Measurements from ENCODE around the gene SYNJ2. TPM values are rescaled to one million over a fixed set of nuclear protein-coding genes. Genes with fewer than 3 reads are reported as not detected.

SYNJ2 gene
- total RNA-seq, 2 experiments from 2014 or later, result 42.4 to 42.7 TPM

DNA sequence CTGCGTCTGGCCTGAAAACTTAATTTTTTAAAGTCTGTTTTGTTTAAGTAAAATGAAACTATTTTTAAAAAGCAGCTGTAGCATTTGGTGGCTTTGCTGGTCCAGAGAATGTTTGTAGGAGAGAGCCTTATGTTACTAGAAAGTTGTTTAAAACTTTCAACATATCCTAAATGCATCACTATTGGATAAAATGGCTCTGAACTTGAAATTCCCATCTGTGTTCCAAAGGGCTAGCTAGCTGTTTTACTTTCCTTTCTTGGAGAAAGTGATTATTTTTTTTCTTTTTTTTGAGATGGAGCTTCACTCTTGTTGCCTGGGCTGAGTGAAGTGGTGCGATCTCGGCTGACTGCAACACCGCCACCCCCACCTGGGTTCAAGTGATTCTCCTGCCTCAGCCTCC, 2.5 kb downstream of the SYNJ2 start:
- peaks cover 3% of the 10 kb centered on the region for H3K36me3 Mint-ChIP-seq (ENCODE audit: low read depth)
- no peak for DNase-seq
- H3K27me3 Mint-ChIP-seq (ENCODE audit: low read depth), result no peaks in the 10 kb centered on the region
- H3K27ac Mint-ChIP-seq, result peak overlapping the region; percentile 41
- CTCF ChIA-PET, result interaction anchor here (0.6 to 5.8 kb wide), 12 partner anchors 9 to 228 kb away, joined by 3 to 39 read pairs (median 4); no protein-coding TSS in a partner anchor
- intact Hi-C loops (cut with micrococcal nuclease), result loop anchor here (1.0 to 5.0 kb wide), 2 partner anchors 25 to 183 kb away; partner anchors contain the start of genes GTF2H5 and SERAC1
- H3K9me3 Mint-ChIP-seq, result no peaks in the 10 kb centered on the region
- H3K4me1 Mint-ChIP-seq (ENCODE audit: low read depth), result peaks cover 43% of the 10 kb centered on the region
- H3K4me3 Mint-ChIP-seq, result peak overlapping the region; percentile 46

- Mint-ChIP-seq H3K9me3 (no peaks in the 10 kb centered on the region), H3K27me3 (ENCODE audit: low read depth) (no peaks in the 10 kb centered on the region), H3K27ac (peak overlapping the region; percentile 41), H3K4me3 (peak overlapping the region; percentile 44), H3K4me1 (ENCODE audit: low read depth) (peaks cover 49% of the 10 kb centered on the region), H3K36me3 (ENCODE audit: low read depth) (peaks cover 3% of the 10 kb centered on the region)
- DNase-seq, result peak; percentile 56
- CTCF ChIA-PET, result interaction anchor here (0.6 to 5.8 kb wide), 8 partner anchors 8 to 228 kb away, joined by 3 to 39 read pairs (median 4); no protein-coding TSS in a partner anchor
- intact Hi-C loops (cut with micrococcal nuclease), result loop anchor here (1.0 to 5.0 kb wide), 2 partner anchors 25 to 183 kb away; partner anchors contain the start of genes GTF2H5 and SERAC1
Observed at GRCh38 chr6:157984686-157985225, 3.1 kb downstream of the SYNJ2 start.

DNA sequence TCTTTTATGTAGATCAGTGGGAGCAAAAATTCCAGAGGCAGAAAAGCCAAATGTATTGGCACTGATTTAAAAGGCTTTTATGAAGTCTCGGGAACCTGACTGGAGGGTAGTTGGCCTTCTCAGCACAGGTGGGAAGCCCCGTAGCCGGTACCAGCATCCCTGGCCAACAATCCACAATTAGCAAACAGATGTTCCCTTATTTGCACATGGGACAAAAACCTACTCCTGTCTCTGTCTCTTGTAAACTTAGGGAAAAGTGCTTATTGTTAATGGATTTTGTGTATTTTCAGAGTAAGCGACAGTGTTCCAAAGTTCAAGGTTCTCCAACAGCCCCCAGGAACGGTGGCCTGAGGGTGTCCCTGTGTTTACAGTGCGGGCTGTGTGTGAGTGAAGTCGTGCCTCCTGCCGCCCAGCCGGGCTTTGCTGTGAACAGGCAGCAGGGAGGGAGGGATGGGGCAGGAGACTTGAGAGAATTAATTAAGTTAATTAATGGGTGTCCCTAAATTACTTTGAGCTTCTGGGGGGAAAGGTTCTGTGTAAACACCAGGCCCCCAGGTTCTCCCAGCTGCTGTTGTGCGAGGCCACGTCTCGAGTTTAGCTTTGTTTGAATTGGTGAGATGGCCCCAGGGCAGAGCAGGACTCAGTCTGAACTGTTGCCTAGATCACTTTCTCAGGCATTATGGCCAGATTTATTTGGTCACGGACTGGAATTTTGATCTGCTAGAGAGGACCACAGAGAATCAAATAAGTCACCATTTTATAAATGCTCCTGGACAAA, 3.9 kb downstream of the SYNJ2 start:
- H3K27ac Mint-ChIP-seq, result no peak overlapping the region
- CTCF ChIA-PET, result interaction anchor here (1.7 kb wide), 1 partner anchor 41 kb away, joined by 6 read pairs; no protein-coding TSS in a partner anchor
- H3K9me3 Mint-ChIP-seq, result no peaks in the 10 kb centered on the region
- intact Hi-C loops (cut with micrococcal nuclease), result no loop called here
- H3K36me3 Mint-ChIP-seq (ENCODE audit: low read depth), result peaks cover 3% of the 10 kb centered on the region
- peaks cover 50% of the 10 kb centered on the region for H3K4me1 Mint-ChIP-seq (ENCODE audit: low read depth)
- DNase-seq, result no peak
- H3K4me3 Mint-ChIP-seq, result no peak overlapping the region
- no peaks in the 10 kb centered on the region for H3K27me3 Mint-ChIP-seq (ENCODE audit: low read depth)

DNA sequence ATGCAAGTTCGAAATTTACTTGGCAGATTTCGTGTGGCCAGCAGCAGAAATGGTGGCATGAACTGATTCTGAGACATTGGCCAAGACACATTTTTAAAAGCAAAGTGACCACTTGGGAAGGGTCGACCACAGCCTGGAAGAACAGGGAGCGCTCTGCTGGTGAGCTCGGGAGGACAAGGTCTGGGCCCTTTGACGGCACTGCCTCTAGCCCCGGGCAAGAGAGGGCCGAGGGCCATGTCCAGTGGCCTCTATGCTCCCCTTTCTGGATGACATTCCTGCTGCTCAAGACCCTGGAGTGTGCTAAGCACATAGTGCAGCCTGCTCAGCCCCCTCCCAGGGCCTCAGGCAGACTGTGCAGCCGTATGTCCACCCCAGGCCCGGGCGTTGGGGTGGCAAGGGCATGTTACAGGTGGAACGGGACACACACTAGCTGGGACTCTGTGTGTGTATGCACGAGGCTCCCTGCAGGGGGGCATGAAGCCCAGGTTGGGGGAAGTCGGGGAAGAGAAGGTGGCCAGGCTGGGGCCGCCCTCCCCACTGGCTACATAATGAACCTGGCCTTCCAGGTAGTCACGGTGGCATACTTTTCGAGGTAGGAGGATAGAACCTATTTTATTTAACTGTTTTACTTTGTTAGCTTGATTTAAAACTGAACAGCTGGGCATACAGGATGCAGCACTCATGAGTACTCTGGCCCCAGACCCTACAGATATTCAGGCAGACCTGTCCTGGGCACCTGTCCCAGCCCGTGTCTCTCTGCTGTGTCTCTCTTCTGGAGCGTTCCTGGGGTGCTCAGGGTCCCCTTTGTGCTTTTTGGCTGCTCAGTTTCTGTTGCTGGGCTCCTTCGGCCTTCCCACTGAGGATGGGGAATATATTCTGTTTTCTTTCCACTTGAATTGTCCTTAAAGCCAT, 6.4 kb downstream of the SYNJ2 start:
- no peak overlapping the region for H3K27ac Mint-ChIP-seq

DNA sequence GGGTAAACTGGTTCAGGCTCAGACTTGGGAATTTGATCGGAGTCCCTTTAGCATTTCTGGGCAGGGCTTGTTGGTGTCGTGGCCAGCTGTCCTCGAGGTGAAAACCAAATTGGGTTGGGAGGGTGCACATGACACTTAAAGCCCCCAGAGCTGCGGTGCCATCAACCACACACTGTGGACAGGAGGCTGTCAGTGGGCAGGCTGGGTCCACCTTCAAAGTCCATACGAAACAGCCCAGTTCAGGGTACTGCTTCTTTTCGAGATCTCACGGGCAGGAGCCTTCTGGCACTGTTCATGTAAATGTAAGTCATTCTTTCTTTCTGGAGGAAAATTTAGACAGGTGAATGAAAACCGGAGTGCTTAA, 7.0 kb downstream of the SYNJ2 start:
- Mint-ChIP-seq H3K9me3 (no peaks in the 10 kb centered on the region), H3K27ac (no peak overlapping the region), H3K27me3 (ENCODE audit: low read depth) (no peaks in the 10 kb centered on the region), H3K4me1 (ENCODE audit: low read depth) (peaks cover 62% of the 10 kb centered on the region), H3K4me3 (no peak overlapping the region), H3K36me3 (ENCODE audit: low read depth) (peaks cover 3% of the 10 kb centered on the region)
- DNase-seq, result no peak
- intact Hi-C loops (cut with micrococcal nuclease), result no loop called here
- CTCF ChIA-PET, result interaction anchor here (1.1 kb wide), 1 partner anchor 37 kb away, joined by 3 read pairs; no protein-coding TSS in a partner anchor

More for the DNA sequence above, 6.4 kb downstream of the SYNJ2 start:
- Mint-ChIP-seq H3K9me3 (no peaks in the 10 kb centered on the region), H3K4me1 (ENCODE audit: low read depth) (peaks cover 62% of the 10 kb centered on the region), H3K27me3 (ENCODE audit: low read depth) (no peaks in the 10 kb centered on the region), H3K36me3 (ENCODE audit: low read depth) (peaks cover 4% of the 10 kb centered on the region), H3K4me3 (no peak overlapping the region)
- CTCF ChIA-PET, result interaction anchor here (0.8 to 1.8 kb wide), 2 partner anchors 38 to 85 kb away, joined by 3 to 5 read pairs; no protein-coding TSS in a partner anchor
- intact Hi-C loops (cut with micrococcal nuclease), result no loop called here
- no peak for DNase-seq

GRCh38 chr6:157989541-157990289, 8.1 kb downstream of the SYNJ2 start:
- H3K4me1 Mint-ChIP-seq (ENCODE audit: low read depth), result peaks cover 55% of the 10 kb centered on the region
- H3K36me3 Mint-ChIP-seq (ENCODE audit: low read depth), result peaks cover 3% of the 10 kb centered on the region
- CTCF ChIA-PET, result interaction anchor here (0.6 to 1.1 kb wide), 4 partner anchors 36 to 96 kb away, joined by 3 read pairs; no protein-coding TSS in a partner anchor
- peak; percentile 60 for DNase-seq
- no peak overlapping the region for H3K27ac Mint-ChIP-seq
- intact Hi-C loops (cut with micrococcal nuclease), result loop anchor here (1.0 kb wide), 1 partner anchor 37 kb away; no protein-coding TSS in a partner anchor
- peak overlapping the region; percentile 77 for H3K4me3 Mint-ChIP-seq
- H3K27me3 Mint-ChIP-seq (ENCODE audit: low read depth), result no peaks in the 10 kb centered on the region
- no peaks in the 10 kb centered on the region for H3K9me3 Mint-ChIP-seq

DNA sequence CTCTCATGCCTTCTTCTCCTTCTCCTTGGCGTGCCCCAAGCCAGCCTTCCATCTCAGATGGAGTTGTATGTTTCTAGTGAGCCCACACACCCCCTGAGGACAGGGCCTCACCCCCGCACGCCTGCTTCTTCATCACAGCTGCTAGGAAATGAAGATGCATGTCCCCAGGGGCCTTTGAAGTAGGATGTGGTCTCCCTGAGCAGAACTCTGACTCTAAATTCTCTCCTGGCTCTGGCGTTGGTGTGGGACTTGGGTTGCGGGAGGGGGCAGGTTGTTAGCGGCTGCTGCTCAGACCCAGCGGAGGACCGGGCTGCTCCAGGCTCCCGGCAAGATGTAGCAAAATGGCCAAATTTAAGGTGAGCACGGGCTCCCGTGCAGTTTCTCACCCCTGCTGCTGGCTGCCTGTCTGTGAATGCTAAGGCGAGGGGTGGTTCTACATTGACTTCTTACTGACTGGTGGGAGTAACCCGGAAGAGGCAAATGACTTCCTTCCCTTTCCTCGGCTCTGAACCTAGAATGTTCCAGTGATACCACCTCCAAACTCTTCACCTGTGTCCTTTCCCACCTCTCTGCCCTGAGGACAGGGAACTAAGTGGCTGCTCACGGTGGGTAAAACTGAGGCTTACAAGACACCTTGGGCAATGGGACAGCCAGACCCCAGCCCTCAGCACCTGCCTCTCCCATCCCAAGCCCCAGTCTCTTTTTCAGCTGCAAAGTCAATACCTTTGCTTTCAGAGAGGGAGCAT, 8.8 kb downstream of the SYNJ2 start:
- Mint-ChIP-seq H3K27ac (peak overlapping the region; percentile 83), H3K4me3 (peak overlapping the region; percentile 77), H3K27me3 (ENCODE audit: low read depth) (no peaks in the 10 kb centered on the region), H3K36me3 (ENCODE audit: low read depth) (peaks cover 3% of the 10 kb centered on the region), H3K4me1 (ENCODE audit: low read depth) (peaks cover 49% of the 10 kb centered on the region), H3K9me3 (no peaks in the 10 kb centered on the region)
- peak; percentile 66 for DNase-seq
- intact Hi-C loops (cut with micrococcal nuclease), result loop anchor here (1.0 kb wide), 1 partner anchor 36 kb away; no protein-coding TSS in a partner anchor
- CTCF ChIA-PET, result interaction anchor here (0.6 to 1.1 kb wide), 4 partner anchors 36 to 97 kb away, joined by 3 read pairs; no protein-coding TSS in a partner anchor

GRCh38 chr6:157991067-157991432, 9.4 kb downstream of the SYNJ2 start:
- no peak for DNase-seq
- H3K9me3 Mint-ChIP-seq, result no peaks in the 10 kb centered on the region
- H3K4me3 Mint-ChIP-seq, result no peak overlapping the region
- H3K27ac Mint-ChIP-seq, result no peak overlapping the region
- H3K36me3 Mint-ChIP-seq (ENCODE audit: low read depth), result peaks cover 3% of the 10 kb centered on the region
- peaks cover 52% of the 10 kb centered on the region for H3K4me1 Mint-ChIP-seq (ENCODE audit: low read depth)
- intact Hi-C loops (cut with micrococcal nuclease), result no loop called here
- H3K27me3 Mint-ChIP-seq (ENCODE audit: low read depth), result no peaks in the 10 kb centered on the region
- CTCF ChIA-PET, result interaction anchor here (1.1 kb wide), 1 partner anchor 36 kb away, joined by 3 read pairs; no protein-coding TSS in a partner anchor

DNA sequence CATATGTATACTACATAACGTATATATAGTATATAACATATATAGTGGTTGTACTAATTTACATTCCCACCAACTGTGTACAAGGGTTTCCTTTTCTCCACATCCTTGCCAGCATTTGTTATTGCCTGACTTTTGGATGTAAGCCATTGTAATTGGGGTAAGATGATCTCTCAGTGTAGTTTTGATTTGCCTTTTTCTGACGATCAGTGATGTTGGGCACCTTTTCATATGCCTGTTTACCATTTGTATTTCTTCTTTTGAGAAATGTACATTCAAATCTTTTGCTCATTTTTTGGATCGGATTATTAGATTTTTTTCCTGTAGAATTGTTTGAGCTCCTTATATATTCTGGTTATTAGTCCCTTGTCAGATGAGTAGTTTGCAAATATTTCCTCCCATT, 11.4 kb downstream of the SYNJ2 start:
- Mint-ChIP-seq H3K4me1 (ENCODE audit: low read depth) (peaks cover 58% of the 10 kb centered on the region), H3K27me3 (ENCODE audit: low read depth) (no peaks in the 10 kb centered on the region), H3K27ac (no peak overlapping the region), H3K9me3 (no peaks in the 10 kb centered on the region), H3K4me3 (no peak overlapping the region), H3K36me3 (ENCODE audit: low read depth) (peaks cover 7% of the 10 kb centered on the region)
- no peak for DNase-seq
- intact Hi-C loops (cut with micrococcal nuclease), result no loop called here
- CTCF ChIA-PET, result interaction anchor here (0.6 to 1.6 kb wide), 2 partner anchors 9 to 111 kb away, joined by 3 to 4 read pairs; no protein-coding TSS in a partner anchor

- H3K4me3 Mint-ChIP-seq, result no peak overlapping the region
- H3K27me3 Mint-ChIP-seq (ENCODE audit: low read depth), result no peaks in the 10 kb centered on the region
- CTCF ChIA-PET, result interaction anchor here (0.6 to 2.2 kb wide), 4 partner anchors 10 to 55 kb away, joined by 3 to 7 read pairs (median 3); no protein-coding TSS in a partner anchor
- DNase-seq, result no peak
- H3K27ac Mint-ChIP-seq, result no peak overlapping the region
- no peaks in the 10 kb centered on the region for H3K9me3 Mint-ChIP-seq
- H3K4me1 Mint-ChIP-seq (ENCODE audit: low read depth), result peaks cover 54% of the 10 kb centered on the region
- H3K36me3 Mint-ChIP-seq (ENCODE audit: low read depth), result peaks cover 7% of the 10 kb centered on the region
- intact Hi-C loops (cut with micrococcal nuclease), result no loop called here
Observed at GRCh38 chr6:157994125-157994795, 12.6 kb downstream of the SYNJ2 start.

Measured in activated naive CD4-positive, alpha-beta T cell treated with anti-CD3 and anti-CD28 coated beads for 36 hours (primary cell).